T-helper 22 cell (primary cell): ENCODE data around the gene C4BPA.

Experiments used
- DNase-seq: peaks from one replicate; pipeline ENCODE4 v3.0.0-alpha.2; 2020; ENCODE audit warnings: low read depth

C4BPA gene

DNA sequence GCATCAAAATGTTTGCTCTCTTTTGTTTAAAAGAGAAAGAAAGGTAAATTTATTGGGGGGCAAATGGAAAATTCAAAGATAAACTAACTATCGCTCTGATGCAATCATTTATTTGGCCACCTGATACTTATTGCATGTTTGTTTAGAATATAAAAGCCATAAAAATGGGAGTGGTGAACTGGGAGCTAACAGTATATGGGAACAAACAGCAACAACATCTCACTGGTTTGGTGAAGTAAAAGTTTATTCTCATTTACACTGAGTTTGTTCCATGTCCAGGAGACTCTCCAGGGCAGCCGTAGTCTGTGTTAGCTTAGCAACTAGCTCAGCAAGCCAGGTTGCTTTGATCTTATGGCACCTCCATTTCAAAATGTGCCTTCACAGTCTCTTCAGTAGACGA, 20.4 kb downstream of the C4BPA start:
- no peak for DNase-seq

DNA sequence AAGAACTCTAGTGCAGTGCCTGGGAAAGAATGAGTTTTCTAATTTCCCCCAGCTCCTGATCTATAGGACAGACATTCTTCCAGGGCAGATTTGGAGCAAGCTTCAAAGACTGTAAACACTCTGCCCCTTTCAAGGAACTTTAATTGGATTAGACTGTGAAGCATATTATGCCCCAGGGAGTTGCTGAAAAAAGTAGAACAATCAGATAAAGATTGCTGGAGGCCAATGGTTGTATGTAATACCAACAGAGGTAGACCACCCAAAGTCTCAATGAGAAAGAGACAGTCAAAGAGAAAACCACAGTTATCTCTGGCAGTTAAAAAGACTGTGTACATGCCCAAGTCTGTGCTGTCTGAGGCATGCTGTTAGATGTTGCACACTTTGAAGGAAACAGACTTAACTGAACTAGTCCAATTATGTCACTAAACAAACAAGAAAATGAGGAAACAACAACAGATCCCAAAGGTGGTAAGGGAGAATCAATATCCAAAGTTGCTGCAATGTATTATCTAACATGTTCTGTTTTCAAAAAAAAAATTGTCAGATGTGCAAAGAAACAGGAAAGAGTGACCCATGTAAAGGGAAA, 24.4 kb downstream of the C4BPA start:
- DNase-seq = no peak

DNA sequence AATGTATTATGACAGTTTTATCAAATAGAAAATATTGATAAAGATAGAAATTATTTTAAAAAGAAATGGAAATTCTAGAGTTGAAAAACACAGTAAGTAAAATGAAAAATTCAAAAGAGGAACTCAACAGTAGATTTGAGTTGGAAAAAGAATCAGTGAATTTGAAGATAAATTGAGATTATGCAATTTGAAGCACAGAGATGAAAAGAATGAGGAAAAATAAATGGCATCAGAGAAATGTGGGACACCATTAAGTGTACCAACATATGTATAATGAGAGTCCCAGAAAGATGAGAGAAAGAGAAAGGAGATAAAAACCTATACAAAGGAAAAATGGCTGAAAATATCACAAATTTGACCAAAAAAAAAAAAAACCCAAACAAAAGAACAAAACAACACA, 25.0 kb downstream of the C4BPA start:
- no peak for DNase-seq

DNA sequence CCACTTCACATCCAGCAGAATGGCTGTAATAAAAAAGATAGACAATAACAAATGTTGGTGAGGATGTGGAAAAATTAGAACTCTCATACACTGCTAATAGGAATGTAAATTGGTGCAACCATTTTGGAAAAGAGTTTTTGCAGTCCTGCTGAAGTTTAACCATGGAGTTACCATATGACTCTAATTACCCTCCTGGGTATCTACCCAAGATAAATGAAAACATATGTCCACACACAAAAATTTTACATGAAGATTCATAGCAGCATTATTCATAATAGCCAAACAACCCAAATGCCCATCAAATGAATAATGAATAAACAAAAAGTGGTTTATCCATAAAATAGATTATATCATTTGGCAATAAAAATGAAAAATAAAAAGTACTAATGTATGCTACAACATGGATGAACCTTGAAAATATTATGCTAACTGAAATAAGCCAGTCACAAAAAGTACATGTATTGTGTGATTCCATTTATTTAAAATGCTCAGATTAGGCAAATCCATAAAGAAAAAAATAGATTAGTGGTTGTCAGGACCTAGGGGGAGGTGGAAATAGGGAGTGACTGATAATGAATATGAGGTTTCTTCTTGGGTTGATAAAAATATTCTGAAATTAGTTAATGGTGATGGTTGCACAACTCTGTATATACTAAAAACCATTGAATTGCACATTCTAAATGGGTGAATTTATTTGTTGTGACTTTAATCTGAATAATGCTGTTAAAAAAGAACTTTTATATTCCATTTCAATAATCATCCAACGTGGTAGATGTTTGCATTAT, 26.4 kb downstream of the C4BPA start:
- no peak for DNase-seq

DNA sequence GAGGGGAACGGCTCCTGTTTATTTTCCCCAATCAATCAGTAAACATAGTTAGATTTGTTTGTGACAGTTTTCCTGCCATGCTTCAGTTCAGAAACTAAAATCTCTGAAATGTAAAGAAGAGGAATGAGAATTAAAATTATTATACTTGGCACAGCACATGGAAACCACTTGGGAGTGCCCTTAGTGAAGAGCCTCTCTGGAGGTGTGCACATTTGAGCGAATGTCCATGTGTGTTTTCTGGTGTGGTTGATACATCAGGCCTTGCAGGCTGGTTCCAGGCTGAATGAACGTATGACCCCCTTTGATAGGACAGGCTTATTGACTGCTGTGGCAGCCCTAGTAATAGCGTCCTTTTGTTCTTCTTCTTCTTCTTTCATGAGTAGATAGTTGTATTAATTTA, 27.1 kb downstream of the C4BPA start:
- DNase-seq = no peak

DNA sequence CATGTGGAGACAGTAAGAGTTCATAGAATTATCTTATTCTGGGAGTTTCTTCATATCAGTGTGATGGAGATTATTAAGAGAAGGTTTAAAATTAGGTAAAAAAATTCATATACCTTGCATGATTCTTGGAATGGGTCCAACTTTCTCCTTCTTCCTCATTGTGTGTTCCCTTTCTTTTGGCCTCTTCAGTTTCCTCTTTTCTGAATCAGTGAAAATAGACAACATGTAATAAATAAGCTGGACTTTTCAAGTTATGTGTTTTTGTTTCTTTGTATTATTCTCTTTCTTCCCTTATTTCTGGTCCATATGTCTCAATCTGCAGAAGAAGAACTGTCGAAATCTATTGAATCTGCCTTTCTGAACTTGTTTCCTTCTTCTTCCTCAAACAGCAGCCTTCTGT, 30.5 kb downstream of the C4BPA start:
- DNase-seq = no peak

DNA sequence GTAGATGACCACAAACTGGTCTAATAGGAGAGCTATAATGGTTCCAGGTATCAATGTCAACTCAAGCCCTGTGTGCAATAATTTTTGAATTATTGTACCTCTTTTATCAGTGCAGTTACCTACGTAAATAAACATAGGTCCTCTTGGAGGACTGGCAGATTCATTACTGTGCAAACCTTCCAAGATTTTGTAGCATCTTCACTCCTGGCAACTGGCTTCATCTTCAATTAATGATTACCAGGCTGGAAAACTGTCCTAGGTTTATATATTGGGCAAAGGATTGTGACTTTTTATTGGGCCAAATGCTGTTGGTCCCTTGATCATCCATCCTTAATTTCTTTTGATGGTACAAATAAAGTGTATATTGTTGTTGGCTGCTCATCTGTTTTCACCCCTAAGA, 35.6 kb downstream of the C4BPA start:
- no peak for DNase-seq

DNA sequence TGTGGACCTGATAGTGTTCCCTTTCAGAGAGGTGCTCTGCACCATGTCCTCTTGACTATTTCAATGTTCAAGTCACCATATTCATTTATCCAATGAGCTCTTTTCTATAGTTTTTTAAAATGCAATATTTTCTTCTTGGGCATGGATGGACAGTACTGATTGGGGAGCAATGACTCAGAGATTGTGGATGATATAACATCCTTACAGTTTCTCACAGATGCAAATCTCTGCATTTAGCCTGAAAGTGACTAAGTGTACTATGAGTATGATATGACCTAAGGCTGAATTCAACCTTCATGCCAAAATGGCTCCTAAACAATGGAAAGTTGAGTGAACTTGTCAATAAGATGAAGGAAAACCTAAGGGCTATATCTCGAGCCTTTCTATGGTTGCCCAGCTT, 36.5 kb downstream of the C4BPA start:
- no peak for DNase-seq

DNA sequence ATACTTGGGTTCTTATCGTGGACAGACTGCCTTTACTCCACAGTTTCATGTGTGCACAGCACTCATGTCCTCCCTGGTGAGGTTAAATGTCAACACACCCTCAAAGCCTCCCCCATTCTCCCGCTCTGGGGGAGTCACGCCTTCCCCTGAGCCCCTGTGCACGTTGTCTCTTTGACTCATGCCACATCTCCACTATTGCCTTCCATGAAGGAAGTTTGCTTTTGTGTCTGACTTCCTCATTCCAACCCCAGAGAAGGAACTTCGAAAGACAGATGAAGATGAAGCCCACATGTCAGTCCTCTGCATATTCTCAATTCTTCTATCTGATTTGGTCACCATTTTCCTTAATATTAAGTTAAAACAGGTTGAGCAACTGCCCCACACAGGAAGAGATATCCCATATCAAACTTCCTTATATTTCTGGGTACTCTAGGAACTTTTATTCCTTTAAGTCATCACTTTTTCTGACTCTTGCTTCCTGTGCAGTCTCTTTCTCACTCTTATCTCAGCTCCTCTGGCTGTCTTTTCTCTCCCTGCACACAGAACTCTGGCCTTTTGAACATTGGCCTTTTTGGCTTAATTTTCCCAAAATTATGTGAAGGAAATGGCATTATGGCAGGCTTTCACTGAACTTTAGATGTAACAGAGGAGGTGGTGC, 41.5 kb downstream of the C4BPA start:
- DNase-seq = no peak

DNA sequence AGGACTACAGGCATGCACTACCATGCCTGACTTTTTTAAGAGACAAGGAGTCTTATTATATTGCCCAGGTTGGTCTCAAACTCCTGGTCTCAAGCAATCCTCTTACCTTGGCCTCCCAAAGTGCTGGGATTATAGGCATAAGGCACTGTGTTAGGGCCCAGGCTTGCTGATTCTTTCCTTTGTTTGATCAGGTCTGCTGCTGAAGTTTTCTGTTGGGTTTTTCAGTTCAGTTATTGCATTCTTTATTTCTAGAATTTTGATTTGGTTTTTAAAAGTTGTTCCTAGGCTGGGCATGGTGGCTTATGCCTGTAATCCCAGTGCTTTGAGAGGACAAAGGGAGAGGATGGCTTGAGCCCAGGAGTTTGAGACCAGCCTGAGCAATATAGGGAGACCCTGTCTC, 47.9 kb downstream of the C4BPA start:
- no peak for DNase-seq

DNA sequence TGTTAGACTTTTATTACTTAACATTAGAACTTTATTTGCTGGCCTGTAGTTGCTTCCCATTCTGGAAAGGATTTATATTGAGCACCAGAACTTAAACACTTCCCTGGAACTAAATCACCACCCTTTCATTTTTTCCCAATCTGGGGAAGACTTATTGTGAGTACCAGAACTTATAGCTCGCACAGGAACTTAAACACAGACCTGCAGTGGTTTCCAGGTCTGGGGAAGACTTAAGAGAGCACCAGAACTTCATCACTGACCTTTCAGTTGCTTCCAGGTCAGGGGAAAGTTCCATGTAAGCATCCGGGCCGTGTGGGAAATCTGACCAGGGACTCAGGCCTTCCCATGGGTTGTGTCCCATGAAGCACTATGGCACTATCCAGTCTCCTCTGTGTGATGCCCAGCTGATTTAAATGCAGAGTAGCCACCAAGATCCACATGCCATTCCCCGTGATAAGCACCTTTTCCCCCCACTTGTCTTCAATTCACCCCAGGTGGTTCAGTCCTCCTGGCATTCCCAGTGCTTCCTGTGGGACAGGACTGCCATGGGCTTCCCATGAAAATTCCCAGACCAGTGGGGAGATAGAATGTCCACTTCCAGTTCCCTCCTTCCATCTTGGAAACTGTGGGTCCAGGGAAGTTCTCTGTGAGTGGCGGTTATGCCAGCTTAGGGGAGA, 48.9 kb downstream of the C4BPA start:
- no peak for DNase-seq

DNA sequence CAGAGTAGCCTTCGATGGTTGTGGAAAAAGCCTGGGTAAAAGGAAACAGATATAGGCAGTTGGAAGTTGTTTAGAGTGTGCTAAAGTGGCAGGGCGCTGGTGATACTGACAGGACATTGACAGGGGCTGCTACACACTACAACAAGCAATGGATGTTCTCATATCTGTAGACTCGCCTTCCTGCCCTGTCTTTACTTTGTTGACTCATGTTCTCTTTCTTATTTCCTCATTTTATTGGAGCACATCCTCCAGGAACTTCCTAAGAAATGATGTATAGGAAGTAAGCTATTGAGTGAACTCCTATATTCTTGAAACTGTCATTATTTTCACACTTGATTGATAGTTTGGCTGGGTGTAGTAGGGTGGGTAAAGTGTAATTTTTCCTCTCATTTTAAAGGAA, 51.0 kb downstream of the C4BPA start:
- no peak for DNase-seq

DNA sequence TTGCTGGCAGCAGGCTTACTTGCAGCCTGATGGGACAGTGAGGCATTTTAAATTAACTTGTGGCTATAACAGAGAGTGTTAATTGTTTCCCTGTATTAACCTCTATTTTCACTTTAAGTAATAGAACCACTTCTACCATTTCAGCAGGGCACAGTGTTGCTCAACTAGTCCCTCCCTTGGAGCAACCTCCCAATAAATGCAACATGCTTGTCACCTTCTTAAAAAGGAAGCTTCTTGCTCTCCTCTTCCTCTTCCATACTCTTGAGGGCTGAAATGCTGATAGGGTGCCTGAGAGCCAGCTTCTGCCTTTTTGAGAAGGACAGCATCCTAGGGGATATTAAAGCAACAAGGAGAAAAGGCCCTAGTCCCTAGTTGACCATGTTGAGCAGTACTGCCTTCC, 52.1 kb downstream of the C4BPA start:
- DNase-seq = no peak

DNA sequence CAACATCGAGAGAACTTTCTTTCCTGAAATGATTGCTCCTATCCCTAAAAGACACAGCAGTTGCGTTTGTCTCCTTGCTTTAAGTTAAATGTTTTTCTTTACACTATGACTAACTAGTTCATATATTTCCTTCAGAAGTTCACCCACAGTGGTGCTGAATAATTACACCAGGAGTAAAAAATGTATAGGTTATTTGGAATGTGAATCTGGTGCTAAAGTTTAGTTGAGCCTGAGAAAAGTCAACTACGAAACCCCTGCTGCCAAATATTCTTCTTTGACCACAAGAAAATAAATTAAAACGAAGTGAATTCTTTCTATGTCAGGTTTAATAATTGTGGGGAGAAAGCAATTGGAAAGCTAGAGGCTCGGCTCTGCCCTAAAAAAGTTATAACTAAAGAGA, 52.8 kb downstream of the C4BPA start:
- no peak for DNase-seq

DNA sequence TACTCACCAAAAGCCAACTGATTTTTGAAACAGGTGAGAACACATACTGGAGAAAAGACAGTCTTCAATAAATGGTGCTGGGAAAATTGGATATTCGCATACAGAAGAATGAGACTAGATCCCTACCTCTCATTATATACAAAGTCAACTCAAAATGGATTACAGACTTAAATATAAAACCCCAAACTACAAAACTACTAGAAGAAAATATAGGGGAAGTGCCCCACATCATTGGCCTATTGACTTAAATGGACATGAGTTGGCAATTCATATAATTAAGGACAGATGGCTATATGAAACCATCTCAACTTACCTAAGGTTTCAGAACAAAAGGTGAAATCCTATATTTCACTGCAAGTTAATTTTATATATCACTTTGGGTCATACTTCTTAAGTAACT, 60.1 kb downstream of the C4BPA start:
- DNase-seq = no peak

DNA sequence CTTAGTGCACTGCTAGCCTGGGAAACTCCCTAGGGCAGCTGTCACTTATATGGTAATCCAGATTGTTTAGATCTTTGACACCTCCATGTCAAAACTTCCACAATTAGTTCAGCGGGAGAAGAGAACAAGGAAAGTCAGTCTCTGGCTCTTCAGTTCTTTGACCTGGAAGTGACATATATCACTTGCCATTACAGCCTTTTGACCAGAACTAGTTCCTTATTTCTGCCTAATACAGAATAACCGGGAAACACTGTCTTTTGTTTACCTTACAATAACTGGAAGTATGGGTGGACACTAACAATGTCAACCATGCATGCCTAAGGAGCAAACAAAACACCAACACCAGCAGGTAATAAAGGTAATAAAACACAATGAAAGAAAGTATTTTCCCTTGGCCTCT, 68.3 kb downstream of the C4BPA start:
- no peak for DNase-seq

DNA sequence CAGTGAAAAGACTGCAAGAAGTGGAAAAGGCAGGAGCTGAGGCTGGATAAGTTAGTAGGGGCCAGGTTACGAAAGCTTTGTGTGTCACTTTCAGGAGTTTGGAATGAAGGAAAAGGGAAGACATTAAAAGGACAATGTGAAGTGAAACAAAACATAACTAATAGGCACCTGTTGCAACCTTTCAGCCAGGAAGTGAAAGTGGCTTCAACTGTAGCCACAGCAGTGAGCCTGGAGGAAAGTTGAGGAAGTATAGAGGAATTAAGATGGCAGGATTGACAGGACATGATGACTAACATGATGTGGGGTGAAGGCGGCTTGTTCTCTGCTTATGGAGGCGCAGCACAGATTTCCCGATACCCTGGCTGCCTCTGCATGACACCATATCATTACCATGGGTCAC, 68.9 kb downstream of the C4BPA start:
- DNase-seq = no peak

DNA sequence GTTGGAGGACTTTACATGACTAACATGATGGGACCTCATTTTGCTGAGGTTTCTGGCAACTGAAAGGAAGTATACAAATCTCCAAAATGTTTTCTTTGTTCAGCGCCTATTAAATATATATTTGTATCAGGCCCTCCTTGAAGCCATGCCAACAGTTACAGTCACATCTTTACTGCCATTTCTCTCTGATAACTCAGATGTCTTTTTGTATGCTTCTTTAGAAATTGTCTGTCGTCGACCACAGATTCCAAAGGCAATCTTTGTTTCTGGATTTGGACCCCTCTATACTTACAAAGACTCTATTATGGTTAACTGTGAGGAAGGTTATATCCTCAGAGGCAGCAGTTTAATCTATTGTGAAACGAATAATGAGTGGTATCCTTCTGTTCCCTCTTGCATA, 69.4 kb downstream of the C4BPA start:
- DNase-seq = no peak

DNA sequence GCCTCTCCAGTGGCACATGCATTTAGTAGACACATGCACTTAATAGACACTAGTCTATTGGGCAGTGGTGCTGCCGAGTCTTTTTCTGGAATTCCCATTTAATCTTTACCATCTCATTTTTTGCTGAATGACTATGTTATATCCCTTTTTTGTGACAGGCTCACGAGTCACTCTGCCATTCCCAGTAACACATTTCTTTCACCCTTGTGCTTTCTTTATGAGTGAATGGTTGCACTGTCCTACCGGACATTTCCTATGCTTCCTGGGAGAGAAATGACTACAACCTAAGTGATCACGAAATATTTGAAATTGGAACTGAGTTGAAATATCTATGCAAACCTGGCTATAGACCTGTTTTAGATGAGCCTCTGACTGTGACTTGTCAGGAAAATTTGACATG, 70.9 kb downstream of the C4BPA start:
- no peak for DNase-seq

DNA sequence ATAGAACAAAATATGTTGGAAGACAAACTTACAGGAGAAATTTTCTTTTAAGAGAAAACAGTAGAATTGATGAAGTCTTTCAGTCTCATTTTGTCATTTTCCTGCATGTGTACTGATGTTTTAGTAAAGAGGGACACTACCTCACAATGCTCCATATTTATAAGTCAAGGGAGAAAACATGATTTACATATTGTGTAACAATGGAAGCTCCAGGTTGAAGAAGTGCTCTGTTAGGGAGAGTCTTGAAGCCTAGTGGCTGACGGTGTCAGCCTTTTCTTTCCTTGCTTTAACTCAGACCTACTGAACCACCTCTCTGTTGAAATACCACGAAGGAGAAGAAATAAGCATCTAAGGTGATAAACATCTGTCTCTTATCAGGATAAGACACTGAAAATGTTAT, 75.0 kb downstream of the C4BPA start:
- DNase-seq = no peak

DNA sequence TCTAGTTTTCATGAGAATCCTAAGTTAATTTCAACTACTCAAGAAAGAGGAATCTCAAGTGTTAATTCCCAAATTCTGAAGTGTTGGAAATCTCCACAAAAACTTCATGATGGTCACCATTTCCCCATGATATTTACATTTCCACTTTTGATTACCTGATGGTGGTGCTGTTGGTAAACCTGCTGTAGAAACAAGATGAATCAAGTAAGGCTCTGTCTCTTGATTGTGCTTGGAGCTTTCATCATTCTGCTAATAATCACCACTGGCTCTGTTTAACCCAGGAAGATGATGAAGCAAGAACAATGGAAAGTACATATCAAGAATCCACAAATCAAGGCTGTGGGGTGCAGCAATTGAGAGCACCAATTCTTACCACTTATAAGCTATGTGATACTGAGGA, 77.8 kb downstream of the C4BPA start:
- no peak for DNase-seq

DNA sequence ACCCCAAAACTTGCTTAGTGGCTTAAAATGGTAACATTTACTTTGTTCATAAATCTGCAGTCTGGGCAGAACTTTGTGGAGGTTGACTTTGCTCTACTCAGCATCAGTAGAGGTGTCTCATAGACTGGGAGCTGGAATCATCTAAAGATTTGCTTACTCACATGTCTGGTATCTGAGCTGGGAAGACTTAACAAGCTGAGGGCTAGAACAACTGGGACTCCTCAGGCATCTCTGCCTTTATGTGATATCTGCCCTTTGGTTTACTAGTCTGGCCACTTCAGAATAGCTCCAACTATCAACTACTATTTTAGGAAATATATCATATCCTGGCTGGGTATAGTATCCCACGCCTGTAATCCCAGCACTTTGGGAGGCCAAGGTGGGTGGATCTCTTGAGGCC, 82.5 kb downstream of the C4BPA start:
- no peak for DNase-seq

DNA sequence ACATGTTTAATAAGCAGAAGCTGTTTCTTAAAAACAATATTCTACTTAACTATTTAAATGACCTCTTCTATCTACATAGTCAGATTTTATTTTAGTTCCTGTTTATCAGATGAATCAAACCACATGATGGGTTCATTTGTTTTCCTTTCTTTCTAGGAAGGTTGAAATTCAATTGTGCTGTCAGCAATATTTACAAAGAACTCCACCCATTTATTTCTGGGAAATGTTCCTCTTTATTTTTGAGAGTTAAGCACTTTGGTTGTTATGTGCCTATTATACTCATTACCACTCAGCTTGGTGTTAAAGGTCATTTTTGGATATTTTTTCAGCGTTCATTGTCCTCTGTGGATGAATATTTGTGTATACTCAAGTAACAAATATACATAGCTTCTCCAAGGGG, 84.9 kb downstream of the C4BPA start:
- DNase-seq = no peak
